CD4-positive, alpha-beta T cell treated with Interleukin-4 for 1 hour (primary cell): ENCODE results near the gene GBA2.

Experiments used
- DNase-seq, 2 donors: peaks; one replicate each; pipeline ENCODE4 v3.0.0-alpha.2; 2020 to 2022

GBA2 gene

DNA sequence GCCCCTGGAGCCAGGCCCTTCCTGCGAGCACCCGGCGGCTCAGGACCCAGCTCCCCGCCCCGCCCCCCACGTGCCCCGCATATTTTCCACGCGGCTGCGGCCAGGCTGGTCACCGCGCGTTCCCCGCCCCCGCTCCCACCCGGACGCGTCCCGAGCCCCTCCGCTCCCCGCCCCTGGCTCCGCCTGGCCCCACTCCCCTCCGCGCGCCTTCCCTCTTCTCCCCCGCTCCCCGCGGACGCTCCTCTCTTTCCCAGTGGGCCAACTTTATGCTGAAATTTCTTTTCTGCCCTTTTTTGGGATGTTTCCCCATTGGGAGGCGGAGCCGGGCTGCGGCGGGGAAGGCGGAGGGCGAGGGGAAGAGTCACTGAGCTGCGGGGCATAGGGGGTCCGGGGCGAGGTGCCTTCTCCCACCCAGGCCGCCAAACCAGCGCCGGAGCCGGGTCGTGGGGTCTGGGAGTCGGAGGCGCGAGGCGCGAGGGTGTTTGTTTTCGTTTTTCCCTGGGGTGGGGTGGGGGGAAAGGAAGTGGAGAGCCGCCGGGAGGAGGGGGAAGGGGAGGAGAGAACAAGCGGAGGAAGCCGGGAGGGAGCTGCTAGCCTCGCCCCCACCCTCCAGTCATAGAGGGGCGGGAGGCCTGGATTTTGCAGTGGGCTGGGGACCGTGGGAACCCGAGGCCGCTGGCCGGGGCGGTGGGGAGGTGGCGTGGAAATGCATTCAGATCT is 58.3 kb downstream of the GBA2 start:
- DNase-seq, result peak in 1 of 2 donors; percentile 35

DNA sequence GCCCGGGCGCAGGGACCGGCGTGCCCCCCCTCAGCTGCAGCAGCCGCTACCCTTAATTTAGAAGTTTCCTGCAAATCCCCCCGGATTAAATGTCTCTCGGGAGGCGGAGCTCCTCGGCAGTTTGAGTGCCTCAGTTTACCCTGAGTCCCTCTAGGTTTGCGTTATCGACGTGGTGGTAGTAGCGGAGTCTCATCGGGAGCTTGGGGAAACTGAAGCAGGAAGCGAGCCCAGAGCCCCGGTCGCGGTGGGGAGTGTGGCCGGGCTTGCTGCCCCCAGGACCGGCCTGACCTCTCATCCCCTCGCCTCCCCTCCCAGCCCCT is 58.8 kb downstream of the GBA2 start:
- no peak for DNase-seq

DNA sequence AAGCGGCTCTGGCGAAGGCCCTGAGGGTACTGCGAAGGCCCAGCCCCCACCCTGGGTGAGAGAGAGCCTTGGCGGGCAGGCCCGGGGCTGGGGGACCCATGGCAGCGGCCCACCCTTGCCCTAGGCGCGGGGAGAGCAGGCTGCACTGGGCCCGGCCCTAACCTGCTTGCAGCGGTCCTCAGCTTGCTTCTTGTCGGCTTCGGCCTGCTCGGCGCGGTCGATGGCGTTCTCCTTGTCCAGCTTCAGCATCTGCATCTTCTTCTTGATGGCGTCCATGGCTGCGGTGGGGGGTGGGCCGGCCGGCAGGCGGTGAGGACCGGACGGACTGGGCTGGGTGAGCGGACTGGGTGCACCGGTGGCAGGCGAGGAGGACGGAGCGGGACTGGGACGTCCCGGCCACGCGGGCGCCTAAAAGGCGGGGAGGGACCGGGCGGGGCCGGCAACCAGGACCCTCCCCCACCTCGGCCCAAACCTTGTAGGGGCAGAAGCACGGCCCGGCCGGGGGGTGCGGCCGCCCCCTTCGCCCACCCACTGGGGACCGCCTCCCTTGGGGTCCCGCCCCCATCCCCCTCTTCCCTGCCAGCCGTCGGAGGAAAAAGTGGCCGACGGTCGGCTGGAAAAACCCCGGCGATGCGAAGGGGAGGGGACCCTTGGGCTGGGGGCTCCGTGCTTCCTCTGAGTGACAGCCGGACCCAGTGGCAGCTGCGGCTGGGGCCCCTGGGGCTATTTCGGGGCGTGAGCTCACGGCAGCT is 59.3 kb downstream of the GBA2 start, which contains the start of gene TPM2:
Gene TPM2, minus strand, starts transcription at position 384 of the 752 bp plus-strand sequence. Its CDS starts 108 bp downstream, at position 276.
- no peak for DNase-seq

DNA sequence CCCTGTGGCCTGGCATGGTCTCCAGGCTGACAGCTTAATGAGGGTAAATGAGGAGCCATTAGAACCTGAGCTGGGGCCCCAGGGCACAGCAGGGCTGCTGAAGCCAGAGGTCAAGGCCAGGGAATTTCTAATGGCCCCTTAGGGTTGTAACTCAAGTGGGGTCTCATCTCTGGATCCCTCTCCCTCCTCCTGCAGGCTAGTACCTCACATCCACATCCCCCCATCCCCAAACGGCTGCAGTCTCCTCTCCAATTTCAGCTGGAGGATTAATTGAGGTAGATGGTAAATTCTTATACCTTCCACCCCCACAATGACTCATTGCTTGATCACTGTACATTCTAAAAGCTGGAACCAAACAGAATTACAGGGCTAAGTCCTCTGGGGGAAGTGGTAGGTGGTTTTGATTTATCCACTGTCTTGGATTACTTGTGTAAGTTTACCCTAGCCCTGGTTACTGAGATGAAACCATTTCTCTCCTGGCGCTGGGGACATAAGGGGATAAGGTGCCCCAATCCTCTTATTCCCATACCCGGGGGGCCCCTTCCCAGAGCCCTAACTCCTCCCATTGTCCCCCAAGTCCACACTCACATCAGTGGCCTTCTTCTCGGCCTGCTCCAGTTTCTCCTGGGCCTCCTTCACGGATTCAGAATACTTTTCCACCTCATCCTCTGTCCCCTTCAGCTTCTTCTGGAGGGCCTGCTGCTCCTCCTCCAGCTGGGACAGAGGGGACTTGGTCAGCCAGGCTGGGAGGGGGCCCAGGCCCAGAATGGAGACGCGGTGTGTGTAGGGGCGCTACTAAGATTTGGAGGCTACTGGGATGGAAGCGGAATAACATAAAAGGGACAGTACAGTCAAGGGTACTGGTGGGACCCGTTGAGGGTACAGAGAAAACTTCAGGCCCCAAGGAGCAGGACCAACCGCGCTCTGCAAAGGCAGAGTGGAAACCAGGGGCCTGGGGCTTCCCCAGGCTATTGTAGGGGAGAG is 60.2 kb downstream of the GBA2 start:
- no peak for DNase-seq

DNA sequence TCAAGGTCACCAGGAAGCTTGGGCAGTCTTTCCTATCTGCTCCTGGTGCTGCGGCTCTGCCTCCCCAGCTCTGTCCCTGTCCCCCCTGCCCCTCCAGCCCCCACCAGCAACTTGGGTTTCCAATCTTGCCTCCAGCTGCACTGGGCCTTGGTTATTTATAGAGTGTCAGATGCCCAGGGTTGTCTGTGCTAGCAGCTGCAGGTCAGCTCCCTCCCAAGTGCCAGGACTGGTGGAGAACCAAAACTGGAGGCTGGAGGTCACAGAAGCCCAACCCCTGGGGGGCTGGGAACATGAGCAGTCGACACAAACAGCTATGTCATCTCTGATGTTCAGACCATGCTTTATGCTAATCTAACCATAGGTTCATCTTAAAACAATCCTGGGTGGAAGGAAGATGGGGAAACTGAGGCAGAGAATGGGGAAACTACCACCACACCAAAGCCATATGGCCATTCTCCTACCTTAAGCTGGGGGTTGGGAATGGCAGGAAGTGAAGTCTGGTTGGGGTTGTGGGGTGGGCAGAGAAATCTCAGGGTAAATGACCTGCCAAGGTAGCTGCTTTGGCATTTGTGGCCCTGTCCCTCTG is 61.0 kb downstream of the GBA2 start:
- DNase-seq, result no peak

DNA sequence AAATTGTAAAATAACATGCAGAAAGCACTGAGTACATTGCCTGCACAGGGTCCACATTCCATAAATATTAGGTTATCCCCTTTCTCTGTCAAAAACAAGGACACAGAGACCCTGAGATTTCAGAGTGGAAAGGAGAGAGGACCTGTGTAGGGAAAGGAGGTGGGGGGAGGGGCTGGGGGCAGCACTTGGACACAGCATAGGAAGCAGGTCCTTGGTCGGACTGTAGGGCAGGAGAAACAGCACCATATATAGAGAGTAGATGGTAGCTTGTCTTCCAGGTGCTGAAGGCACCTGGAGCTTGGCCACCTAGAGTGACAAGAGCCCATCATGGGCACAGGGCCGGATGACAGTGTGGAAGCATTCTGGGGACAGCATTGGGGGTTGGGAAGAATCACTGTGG is 61.7 kb downstream of the GBA2 start:
- no peak for DNase-seq
